BJ (cell line): Measurements from ENCODE around the gene MTA1. TPM values are rescaled to one million over a fixed set of nuclear protein-coding genes. Genes with fewer than 3 reads are reported as not detected.

Experiments used
- CTCF ChIA-PET: fragments of 350-600 bp; formaldehyde crosslinking; extraction: SDS; loops from one replicate; lab custom pipeline; 2021; ENCODE audit warnings: antibody characterized with exemption, inconsistent platforms; lab: Yijun Ruan, JAX
- POLR2A ChIA-PET: fragments of 300-600 bp; sonication (Branson Sonifier 250); formaldehyde crosslinking; extraction: SDS; loops from one replicate; lab custom pipeline; 2021; ENCODE audit warnings: antibody characterized with exemption; lab: Charles Lee
- DNase-seq: peaks from one replicate; pipeline ENCODE4 v3.0.0-alpha.2; 2011; ENCODE audit warnings: low read depth
- H3K27me3 ChIP-seq: 2 replicates; pipeline ENCODE4 v1.6.0; 2011; ENCODE audit warnings: low read length; ENCODE audit not compliant: control insufficient read depth, insufficient read depth
- H3K36me3 ChIP-seq: 2 replicates; pipeline ENCODE4 v1.5.1; 2011; ENCODE audit warnings: low read length; ENCODE audit not compliant: control insufficient read depth, insufficient read depth
- H3K4me3 ChIP-seq: 2 replicates; pipeline ENCODE4 v1.5.1; 2011; ENCODE audit warnings: low read depth, mild to moderate bottlenecking, control low read depth, low read length
- polyA plus RNA-seq: library from polyadenylated mRNA; depleted of rRNA; stranded (reverse); fragments of >200 nt; gene quantifications from 2 replicates; pipeline ENCODE4 v1.2.3, GENCODE V29; 2011
- TF ChIP-seq, protein P1 (sequence below): IDR thresholded peaks from 2 replicates; pipeline ENCODE4 v1.5.1; 2011; ENCODE audit warnings: low read depth, mild to moderate bottlenecking, control low read depth, inconsistent platforms, low read length, moderate library complexity; ENCODE audit not compliant: insufficient read depth

MTA1 gene
- polyA plus RNA-seq, 1 experiment: 48.8 TPM

DNA sequence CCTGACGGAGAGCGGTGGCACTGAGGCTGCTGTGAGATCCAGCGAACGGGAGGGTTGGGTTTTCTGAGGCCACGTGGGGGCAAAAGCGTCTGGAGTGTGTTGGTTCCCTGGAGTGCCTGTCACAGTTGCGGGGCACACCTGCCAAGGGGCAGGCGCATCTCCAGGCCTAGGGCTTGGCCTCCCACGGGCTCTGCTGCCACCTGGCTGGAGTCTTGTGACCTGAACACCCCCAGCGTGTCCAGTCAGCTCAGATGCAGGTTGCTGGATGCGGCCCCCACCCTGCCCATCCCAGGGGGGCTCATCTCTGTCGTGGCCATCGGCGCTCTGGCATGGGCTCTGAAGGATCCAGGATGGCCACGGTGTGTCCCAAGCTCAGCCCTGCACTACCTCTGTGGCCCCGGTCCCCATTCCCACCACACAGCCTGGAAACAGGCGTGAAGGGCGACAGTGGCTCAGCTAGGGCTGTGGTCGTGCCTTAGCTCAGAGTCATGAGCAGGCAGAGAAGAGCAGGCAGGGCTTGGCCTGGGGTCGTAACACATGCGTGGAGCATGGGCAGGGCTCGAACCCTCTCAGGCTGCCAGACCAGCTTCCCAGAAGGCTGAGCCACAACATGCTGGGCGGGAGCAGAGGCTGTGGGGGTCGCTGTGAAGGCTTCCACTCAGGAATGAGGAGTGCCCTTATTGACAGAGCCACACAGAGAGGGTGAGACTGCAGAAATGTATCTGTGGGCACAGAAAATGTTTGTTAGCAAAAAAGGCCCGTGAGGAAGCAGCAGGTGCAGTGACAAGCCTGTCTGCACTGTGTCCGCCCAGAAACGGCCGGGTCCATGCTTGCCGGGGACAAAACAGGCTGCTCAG, 31.5 kb downstream of the MTA1 start:
- CTCF ChIA-PET: no interaction called here
- DNase-seq: no peak
- Histone ChIP-seq H3K4me3 (no peak overlapping the region), H3K36me3 (peaks cover 28% of the 10 kb centered on the region), H3K27me3 (no peaks in the 10 kb centered on the region)
- TF ChIP-seq, protein P1, sequence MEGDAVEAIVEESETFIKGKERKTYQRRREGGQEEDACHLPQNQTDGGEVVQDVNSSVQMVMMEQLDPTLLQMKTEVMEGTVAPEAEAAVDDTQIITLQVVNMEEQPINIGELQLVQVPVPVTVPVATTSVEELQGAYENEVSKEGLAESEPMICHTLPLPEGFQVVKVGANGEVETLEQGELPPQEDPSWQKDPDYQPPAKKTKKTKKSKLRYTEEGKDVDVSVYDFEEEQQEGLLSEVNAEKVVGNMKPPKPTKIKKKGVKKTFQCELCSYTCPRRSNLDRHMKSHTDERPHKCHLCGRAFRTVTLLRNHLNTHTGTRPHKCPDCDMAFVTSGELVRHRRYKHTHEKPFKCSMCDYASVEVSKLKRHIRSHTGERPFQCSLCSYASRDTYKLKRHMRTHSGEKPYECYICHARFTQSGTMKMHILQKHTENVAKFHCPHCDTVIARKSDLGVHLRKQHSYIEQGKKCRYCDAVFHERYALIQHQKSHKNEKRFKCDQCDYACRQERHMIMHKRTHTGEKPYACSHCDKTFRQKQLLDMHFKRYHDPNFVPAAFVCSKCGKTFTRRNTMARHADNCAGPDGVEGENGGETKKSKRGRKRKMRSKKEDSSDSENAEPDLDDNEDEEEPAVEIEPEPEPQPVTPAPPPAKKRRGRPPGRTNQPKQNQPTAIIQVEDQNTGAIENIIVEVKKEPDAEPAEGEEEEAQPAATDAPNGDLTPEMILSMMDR: no peak
- POLR2A ChIA-PET: no interaction called here

- ChIA-PET CTCF (interaction anchor here (0.8 to 2.5 kb wide), 4 partner anchors 10 to 37 kb away, joined by 3 to 7 read pairs (median 4); no protein-coding TSS in a partner anchor), POLR2A (no interaction called here)
- no peak overlapping the region for H3K4me3 ChIP-seq
- no peak for DNase-seq
- no peaks in the 10 kb centered on the region for H3K27me3 ChIP-seq
- TF ChIP-seq, protein P1: no peak
- peaks cover 31% of the 10 kb centered on the region for H3K36me3 ChIP-seq
Measured at GRCh38 chr14:105452963-105453362, 33.3 kb downstream of the MTA1 start.

GRCh38 chr14:105453847-105454246, 34.2 kb downstream of the MTA1 start:
- ChIA-PET POLR2A (no interaction called here), CTCF (interaction anchor here (1.4 to 2.5 kb wide), 2 partner anchors 27 to 36 kb away, joined by 4 to 7 read pairs; no protein-coding TSS in a partner anchor)
- H3K36me3 ChIP-seq: peaks cover 33% of the 10 kb centered on the region
- TF ChIP-seq, protein P1: no peak
- H3K4me3 ChIP-seq: no peak overlapping the region
- no peak for DNase-seq
- no peaks in the 10 kb centered on the region for H3K27me3 ChIP-seq

GRCh38 chr14:105455086-105455640, 35.5 kb downstream of the MTA1 start:
- Histone ChIP-seq H3K27me3 (no peaks in the 10 kb centered on the region), H3K36me3 (peaks cover 30% of the 10 kb centered on the region), H3K4me3 (no peak overlapping the region)
- POLR2A ChIA-PET: no interaction called here
- CTCF ChIA-PET: interaction anchor here (0.9 to 2.5 kb wide), 2 partner anchors 24 to 26 kb away, joined by 3 to 7 read pairs; no protein-coding TSS in a partner anchor
- no peak for DNase-seq
- TF ChIP-seq, protein P1: no peak

- TF ChIP-seq, protein P1: no peak
- Histone ChIP-seq H3K27me3 (no peaks in the 10 kb centered on the region), H3K4me3 (no peak overlapping the region), H3K36me3 (peaks cover 30% of the 10 kb centered on the region)
- DNase-seq: no peak
- CTCF ChIA-PET: interaction anchor here (0.9 kb wide), 2 partner anchors 12 to 25 kb away, joined by 3 read pairs; no protein-coding TSS in a partner anchor
- POLR2A ChIA-PET: no interaction called here
Measured at GRCh38 chr14:105455766-105456660, 36.4 kb downstream of the MTA1 start.
